AG20443 (cell line): ENCODE data around the gene NECTIN2.
"Not testable (repeated sequence)": the region's sequence is repeated elsewhere in the genome, so short reads cannot be mapped to it uniquely, and the experiment has no call there.

Experiments
- DNase-seq: peaks from one replicate; pipeline ENCODE4 v3.0.0; 2012; ENCODE audit warnings: low spot score, mixed read lengths

Gene NECTIN2

GRCh38 chr19:44908074-44908835 lies 62.2 kb downstream of the NECTIN2 start:
- DNase-seq: no peak

- no peak for DNase-seq
Observed at GRCh38 chr19:44908836-44909261, 62.8 kb downstream of the NECTIN2 start.

GRCh38 chr19:44909775-44910174 lies 63.7 kb downstream of the NECTIN2 start:
- DNase-seq: no peak

- DNase-seq: not testable (repeated sequence)
Observed at GRCh38 chr19:44911896-44912295, 65.8 kb downstream of the NECTIN2 start.

- no peak for DNase-seq
Observed at GRCh38 chr19:44912854-44913253, 66.8 kb downstream of the NECTIN2 start.

GRCh38 chr19:44913512-44914432 lies 67.7 kb downstream of the NECTIN2 start:
- not testable (repeated sequence) for DNase-seq

- peak; percentile 93 for DNase-seq
Observed at GRCh38 chr19:44914433-44915206, 68.5 kb downstream of the NECTIN2 start, which contains the start of gene APOC1. Gene APOC1 (plus strand): TSS chr19:44914608. CDS start chr19:44914892, 284 bp downstream.

GRCh38 chr19:44924243-44924725 lies 78.2 kb downstream of the NECTIN2 start:
- DNase-seq: peak; percentile 3

GRCh38 chr19:44925114-44925891 lies 79.2 kb downstream of the NECTIN2 start:
- peak; percentile 54 for DNase-seq

- not testable (repeated sequence) for DNase-seq
Observed at GRCh38 chr19:44926245-44927077, 80.4 kb downstream of the NECTIN2 start.

- DNase-seq: peak; percentile 49
Observed at GRCh38 chr19:44927746-44928145, 81.6 kb downstream of the NECTIN2 start.

GRCh38 chr19:44930088-44930487 lies 84.0 kb downstream of the NECTIN2 start:
- peak; percentile 2 for DNase-seq

- DNase-seq: peak; percentile 1
Observed at GRCh38 chr19:44931541-44931940, 85.4 kb downstream of the NECTIN2 start.
